Ammon's horn (tissue), 1 donor: Measurements from ENCODE around the gene PEX11A.
A peak's percentile ranks its signal among the peaks of the same experiment; 100 is the strongest.

ENCODE experiments used
- DNase-seq: peaks from one replicate; pipeline ENCODE4 v3.0.0-alpha.2; 2016; ENCODE audit warnings: low spot score

Gene PEX11A

DNA sequence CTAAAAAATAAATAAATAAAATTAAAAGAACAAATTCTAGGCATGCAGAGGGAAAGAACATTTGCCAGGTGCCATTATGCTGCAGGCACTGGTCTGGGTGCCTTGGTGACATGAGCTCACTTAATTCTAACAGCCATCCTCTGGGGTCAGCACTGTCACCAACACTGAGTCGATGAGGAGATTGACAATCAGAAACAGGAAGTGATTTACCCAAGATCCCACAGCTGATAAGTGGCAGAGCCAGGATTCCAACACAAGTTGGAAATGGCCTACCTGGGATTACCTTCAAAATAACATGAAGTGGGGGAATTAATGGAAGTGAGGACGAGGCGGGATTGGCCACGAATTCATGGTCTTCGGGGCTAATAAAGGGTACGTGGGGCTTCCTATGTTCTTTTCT, 14.9 kb downstream of the PEX11A start:
- no peak for DNase-seq

DNA sequence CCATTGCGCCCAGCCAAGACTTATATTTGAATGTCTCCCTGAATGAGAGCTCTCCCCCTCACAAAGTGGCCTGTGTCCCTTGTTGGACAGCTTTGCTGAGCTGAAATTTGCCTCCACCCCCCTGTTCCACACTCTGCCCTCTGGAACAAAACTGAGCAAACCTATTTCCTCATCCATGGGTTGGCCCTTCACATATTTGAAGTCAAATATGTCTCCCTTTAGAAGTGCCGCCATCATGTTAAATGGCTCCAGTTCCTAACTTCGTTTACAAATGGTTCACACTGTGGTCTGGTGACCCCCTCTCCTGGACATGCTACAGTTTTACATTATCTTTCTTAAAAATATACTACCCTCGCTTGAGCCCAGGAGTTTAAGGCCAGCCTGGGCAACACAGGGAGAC, 16.0 kb downstream of the PEX11A start:
- DNase-seq = no peak

DNA sequence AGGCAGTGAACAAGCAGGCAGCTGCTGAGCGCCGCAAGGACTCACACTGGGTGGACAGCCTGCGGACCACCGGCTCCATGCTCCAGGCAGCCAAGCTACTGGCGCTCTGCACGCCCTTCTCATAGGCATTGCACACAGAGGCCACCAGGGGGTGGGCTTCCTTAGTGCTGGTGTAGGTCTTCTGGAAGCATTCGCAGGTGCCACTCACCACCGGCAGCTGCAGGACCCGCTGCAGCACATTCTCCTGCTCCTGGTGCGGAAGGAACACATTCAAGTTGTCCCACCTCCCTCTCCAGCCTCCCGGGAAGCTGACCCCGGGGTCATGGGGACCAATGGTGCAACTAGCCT, 17.4 kb downstream of the PEX11A start:
- no peak for DNase-seq

DNA sequence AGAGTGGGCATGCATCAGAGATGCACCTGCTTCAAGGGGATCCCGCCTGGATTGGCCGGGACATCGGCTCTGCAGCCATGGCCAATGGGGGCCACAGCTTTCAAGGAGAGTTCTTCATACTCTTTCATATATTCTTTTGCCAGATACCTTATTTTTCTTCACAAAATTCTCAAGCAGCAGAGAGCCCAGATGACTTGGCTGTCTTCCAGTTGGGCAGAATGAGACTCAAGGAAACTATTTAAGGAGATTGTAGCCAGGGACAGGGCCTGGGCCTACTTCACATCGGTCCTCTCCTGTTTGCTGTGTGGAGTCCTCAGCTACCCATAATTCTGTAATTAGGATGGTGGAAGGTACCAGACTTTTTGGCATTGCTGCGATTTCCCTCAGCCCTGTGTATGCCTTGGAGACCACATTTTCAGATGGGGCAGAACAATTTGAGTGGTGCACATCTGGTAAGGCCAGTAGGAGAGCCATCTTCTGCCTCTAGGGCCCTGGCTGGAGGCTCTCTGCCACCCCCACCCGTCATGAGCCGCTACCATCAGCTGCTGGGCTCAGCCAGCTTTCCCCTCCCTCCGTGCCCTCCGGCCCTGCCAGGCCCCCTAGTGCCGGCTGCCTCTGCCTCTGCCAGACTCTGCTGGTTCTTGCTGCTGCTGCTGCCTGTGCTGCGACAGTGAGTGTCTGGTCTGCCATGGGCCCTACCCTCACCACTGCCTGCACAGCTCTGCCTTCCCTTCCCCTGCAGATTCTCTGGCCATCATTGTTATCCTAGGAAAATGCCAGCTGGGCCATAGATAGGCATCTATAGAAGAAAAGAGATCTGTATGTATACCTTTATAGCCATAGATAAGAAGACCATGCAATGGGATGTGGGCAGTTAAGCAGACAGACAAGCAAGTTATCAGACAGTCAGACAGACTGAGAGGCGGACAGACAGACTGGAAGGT, 18.1 kb downstream of the PEX11A start:
- peak; percentile 24 for DNase-seq

DNA sequence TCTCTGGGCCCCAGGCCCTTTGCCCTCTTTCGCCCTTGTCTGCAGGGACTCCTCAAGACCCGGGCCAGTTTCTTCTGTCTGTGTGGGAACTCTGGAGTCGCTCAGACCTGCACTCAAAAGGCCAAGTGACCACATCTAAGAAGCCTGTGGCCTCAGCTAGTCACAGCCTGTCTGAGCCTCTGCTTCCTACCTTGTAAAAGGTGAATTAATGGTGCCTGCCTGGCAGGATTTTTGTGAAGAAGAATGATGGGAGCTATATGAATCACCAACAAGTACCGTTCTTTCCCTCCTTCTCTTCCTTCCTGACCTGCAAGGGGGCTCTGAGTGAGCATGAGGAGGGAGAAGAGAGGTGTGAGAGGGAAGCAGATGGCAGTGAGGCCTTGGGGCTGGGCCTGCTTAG, 18.9 kb downstream of the PEX11A start:
- no peak for DNase-seq

DNA sequence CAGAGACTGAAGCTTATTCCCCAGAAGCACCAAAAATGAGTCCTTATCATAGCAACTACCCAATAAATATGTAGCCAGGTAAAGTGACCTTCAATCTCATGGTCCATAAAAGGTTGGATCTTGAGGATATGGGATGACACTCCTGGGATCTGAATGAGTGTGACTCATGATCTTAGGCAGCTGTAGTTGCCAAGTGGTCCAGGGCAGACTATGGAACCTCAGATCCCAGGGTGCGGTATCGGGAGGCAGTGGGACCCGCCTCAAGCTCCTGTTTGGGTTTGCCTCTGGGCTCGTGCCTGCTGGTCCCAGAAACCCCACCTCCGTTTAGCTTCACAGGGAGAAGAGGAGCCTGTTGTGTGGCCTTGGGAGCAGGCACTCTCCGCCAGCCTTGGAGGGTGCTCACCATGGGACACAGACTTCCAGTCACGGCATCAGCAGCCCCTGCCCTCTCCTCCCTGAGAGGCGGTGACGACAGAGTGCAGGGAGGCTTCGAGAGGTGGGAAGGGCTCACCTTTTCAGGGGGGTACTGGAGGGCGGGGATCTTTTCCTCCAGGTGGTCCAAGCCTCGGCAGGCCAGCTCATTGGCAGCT, 19.5 kb downstream of the PEX11A start:
- DNase-seq = no peak

DNA sequence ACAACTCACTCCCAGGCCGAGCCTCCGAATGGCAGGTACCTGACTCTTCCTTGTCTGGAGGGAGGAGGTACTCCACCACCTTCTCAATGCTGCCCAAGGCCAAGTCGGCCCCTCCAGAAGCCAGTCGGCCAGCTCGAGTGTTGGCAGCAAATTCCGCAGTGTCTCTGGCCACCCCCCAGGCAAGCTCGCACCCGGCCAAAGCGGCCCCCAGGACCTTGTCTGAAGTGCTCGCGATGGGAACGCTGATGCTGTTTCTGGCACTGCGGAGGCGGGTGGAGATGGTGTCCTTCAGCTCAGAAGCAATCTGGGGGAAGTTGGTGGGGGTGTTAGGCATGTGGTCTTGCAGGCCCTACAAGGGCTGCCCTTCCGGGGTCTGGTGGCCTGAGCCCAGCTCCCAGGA, 20.6 kb downstream of the PEX11A start:
- no peak for DNase-seq

DNA sequence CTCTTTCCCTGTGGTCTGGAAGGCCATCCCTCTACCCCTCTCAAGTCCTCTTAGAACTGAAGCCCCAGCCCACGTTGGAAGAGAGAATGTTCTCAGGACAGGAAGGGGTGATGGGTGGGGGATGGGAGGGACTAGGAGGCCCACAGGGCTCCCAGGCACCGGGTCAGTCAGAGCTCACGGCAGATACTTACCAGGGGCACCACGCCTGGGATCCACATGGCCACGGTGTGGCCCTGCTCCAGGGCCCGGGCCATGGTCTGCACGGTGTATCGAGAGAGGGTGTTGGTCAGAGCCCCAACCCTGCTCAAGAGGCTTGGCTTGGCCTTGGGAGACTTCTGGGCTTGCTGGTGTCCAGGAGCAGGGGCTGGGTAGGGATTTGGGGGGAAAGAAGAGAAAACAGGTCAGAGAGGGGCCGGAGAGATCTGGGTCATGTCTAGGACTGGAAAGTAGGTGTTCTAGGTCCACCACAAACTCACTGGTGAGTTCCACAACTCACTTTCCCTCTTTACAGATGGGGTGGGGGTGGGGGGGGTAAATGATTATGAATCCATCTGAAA, 21.2 kb downstream of the PEX11A start:
- no peak for DNase-seq

DNA sequence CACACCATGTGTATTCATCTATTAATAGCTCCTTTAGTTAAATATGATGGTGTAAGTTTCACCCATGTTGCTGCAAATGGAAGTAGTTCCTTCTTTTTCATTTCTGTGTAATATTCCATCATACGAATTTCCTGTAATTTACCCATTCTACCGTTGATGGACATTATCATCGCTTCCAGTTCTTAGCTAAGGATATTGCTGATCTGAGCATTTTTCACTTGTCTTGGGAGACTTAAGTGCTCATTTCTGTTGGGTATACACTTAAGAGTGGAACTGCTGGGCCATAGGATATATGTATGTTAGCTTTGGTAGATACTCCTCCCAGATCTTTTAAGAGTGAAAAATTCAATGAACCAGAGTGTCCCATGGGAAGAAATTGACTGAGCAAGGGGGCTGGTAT, 22.4 kb downstream of the PEX11A start:
- DNase-seq = no peak

DNA sequence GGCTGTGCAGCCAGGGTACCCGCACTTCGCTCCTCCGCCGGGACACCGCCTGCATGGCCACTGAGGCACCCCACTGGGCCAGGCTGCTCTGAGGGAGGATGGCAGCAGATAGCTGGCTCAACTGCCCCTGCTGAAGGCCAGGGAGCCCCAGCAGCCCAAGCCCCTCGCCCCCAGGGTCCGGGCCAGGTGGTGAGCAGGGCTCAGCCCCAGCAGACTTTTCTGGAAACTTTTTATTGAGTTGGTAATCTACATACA, 22.9 kb downstream of the PEX11A start:
- DNase-seq = no peak

DNA sequence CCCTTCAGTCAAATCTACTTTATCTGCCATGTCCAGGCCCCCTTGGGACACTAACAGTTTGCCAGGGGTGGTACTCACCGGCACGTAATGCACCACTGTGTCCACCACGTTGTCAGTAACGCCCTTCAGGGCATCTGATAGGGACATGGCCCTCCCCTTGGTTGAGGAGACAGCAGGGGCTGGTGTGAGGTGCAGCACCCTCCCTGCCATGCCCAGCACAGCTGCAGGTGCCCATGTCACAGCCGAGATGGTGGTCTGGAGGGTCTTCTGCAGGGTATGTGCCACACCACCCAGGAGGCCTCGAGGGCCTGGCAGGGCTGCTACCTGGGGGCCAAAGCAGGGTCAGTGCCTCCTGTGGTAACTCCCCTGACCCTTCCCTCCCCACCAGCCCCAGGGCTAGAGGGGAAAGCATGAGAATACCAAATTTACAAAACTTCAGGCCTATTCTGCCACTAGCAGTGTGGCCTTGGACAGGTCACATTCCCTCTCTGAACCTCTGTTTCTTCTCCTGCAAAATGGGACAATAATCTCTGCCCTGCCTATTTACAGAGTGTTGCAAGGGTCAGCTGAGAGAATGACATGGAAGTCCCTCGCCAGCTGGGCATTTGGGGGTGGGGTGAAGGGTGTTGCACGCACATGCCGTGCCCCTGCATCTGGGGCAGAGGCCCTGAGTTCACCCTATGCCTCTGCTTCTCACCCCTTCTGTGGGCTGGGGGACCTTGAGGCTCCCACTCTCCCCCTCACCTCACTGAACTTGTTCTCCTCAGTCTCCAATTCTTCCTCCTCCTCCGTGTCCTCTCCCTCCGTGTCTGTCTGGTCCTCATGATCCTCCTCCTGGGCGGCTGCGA, 23.5 kb downstream of the PEX11A start:
- DNase-seq = no peak

DNA sequence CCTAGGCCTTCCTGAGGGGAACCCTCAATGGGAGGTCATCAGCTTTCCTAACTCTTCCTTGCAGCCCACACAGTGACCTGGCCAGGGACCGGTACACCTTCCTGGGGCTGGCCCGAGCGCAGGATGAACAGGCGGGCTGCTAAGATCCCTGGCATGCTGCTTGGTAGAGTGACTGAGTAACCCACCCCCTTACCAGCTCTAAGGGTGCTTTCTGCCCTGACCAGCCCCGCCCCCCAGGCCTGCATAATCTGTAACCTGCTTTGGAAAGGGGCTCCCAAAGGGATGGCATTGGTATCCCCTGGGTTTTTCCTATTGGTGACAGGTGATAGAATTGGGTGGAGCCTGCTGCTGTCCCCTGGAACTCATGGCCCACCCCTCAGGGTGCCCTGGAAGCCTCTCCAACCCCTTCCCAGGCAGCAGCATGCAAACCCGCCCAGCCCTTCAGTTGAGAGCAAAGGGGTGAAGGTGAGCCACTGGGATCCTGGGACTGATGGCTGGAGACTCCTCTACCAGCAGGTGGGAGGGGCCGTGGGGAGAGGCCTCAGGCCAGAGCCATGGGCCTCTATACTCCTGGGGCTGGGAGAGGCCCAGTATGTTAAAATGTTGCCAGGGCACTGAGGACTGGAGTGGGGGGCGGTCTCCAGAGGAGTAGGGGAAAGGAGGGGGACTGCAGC, 24.2 kb downstream of the PEX11A start:
- no peak for DNase-seq

DNA sequence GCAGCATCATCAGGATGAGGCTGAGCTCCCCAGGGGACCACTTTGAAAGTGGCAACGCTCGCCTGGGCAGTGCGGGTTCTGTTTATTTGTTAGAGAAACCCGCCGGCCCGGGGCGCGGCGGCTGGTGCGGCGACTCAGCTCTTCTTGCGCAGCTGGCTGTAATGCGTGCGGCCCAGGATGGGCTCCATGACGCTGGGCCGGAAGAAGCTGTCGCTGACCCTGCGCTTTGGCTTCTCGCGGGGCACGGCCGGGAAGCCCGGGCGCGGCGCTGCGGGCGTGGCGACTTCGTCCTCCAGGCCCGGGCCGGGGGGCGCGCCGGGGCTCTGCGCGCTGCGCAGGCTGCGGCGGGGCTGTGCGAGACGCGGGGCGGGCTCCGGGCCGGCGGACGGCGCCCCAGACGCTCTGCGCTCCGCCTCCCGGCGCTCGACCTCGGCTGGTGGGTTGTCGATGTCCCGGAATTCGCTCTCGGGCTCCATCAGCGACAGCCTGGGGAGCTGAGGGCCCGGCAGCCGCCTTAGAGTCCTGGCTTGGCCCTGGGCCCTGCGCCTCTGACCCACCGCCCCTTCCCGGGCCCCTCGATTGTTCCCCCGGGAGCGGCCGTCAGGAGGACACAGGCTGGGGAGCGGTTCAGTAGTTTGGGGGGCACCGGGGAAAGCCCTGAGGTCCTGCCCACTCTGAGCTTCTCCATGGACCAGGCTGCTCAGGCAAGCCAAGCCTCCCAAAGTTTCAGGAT, 24.9 kb downstream of the PEX11A start:
- peak; percentile 18 for DNase-seq

DNA sequence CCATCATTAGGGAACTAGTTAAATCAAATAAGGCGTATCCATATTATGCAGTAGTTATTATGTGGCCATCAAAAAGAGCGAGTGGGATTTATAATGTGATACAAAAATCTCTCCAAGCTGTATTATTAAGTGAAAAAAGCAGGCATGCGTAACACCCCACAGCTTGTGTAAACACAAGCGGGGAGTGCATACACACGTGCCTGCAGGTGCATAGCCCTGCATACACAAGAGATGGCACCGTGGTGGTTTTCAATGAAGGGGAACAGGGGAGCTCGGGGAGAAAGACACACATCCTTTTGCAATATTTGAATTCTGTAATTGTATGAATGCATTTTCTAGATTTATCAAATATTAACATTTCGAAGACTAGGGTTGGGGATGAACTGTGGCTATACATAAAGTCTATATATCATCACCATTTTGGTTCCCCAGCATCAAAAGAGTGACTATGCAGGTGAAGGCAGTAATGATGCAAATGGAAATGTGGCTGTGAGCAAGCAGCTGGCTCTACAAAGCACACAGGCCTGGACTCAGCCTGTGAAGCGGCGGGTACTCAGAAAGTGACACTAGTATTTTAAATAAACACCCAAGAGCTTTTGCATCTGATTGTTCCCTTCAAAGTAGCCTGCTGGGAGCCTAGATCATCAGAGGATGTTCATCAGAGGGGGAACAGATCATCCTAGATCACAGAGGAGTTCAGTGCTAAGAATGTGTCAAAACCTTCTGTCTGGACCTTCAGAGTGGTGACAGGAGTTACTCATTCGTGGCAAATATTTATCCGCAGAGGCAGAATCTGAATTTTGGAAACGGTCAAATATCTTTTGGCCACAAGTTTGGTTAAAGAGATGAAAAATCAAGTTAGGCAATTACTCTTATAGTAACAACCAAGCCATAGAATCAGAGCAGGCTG, 25.9 kb downstream of the PEX11A start:
- no peak for DNase-seq

DNA sequence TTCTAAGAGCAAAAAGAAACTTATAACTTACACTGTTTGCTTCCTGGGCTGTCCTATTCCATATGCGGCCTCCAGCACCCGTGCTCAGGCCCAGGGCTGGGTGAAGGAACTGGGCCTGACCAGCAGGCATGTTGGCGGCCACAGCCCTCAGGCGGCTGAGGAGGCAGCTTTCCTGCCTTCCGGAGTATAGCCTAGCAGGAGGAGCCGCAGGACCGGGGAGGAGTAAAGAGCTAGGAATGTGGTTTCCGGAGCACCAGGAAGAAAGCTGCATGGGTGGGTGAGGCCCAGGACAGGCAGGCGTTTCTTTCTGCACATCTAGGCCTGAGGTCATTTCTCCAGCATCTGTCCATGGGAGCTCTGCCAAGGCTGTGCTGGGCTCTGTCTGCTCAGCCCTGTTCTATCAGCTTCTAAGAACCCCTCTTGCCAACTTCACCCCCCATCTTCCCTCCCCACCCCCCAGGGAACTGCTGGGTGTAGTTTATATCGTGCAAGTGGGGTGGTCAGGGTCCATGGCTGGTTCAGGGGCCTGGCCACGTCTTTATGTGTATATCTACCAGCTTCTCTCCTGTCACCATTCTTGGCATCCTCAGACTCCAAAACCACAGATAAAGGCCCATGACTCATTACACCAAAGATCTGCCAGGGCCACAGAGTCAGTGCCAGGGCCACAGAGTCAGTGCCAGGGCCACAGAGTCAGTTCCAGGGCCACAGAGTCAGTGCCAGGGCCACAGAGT, 27.5 kb downstream of the PEX11A start:
- no peak for DNase-seq

DNA sequence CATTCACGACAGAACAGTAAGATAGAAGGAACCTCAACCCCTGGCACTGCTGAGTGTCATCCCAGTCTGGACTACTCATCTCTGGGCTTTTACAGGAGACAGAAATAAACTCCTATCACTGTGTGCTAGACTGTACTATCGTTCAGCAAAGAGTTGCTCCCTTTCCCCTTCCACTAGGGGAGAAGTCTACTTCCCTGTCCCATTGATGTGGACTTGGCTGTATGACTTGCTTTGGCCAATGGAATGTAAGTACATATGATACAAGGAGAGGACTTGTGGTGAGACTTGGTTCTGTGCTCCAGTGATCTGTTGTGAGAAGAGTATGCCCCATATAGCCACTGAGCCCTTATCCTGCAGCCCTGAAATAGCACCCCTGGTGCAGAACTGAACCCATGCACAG, 30.0 kb downstream of the PEX11A start:
- DNase-seq = no peak

DNA sequence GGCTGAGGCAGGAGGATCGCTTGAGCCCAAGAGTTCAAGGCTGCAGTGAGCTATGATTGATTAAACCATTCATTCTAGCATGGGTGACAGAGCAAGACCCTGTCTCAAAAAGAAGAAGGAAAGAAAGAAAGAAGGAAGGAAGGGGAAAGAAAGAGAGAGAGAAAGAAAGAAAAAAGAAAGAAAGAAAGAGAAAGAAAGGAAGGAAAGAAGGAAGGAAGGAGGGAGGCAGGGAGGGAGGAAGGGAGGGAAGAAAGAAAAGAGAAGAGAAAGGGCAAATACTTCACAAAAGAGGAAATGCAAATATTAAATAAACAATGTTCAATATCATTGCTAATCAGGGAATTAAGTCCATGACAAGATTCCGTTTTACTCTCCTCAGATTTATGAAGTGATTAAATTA, 31.3 kb downstream of the PEX11A start:
- DNase-seq = no peak

DNA sequence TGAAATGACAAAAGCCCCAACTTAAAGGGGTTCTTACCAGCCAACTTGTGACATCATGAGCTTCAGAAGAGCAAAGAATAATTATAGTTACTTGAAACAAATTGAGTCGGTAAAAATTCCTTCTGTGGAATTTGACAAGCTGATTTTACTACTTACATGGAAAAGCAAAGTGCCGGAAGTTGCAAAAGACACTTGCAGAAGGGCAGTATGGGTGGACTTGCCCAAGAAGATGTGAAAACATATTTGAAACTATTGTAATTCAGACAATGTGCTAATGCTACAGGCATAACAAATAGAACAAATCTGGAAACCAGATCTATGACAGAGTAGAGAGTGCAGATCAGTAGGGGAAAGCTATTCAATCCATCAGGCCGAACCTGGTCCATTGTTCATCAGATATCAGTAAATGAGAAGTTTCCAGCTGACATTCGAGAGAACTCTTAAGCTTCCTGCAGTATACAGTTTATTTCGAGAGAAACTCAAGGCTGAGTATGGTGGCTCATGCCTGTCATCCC, 32.8 kb downstream of the PEX11A start:
- no peak for DNase-seq

DNA sequence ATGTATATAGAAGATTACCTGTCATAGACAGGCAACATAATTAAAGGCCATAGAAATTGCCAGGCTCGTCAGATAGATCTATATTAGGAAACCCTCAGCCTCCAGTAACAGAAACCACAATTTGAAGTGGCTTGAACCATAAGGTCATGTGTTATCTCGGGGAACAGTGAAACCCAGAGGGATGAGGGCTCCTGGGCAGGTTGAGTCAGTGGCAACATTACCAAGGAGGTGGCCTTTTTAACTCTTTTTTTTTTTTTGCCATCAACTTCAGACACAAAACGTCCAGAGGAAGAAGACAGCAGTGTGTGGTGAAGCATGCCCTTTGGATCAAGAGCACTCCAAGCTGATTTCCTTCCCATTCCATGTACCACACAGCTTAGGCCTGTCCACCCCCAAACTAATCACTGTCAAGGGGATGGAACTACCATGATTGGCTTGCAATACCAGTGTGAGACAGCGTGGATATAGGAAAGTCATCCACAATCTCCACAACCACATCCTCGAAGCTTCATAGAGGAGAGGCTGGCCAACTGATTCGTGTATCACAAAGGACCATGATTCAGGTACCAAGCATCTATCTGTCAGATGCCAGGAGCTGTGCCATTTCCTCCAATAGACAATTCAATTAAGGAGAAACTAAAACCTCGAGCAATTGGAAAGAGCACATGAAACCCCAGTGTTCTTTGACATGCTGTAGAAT, 34.3 kb downstream of the PEX11A start:
- no peak for DNase-seq
